ENCODE measurements around the gene LMBRD2. TPM values are rescaled to one million over a fixed set of nuclear protein-coding genes. Genes with fewer than 3 reads are reported as not detected.

Gene LMBRD2
- total and polyA plus RNA-seq, 2 experiments from 2014 or later: 4.4 to 6.2 TPM

- H3K36me3 ChIP-seq (ENCODE audit: insufficient read depth): peaks cover 37% of the 10 kb centered on the region
- no peak overlapping the region for H2AFZ ChIP-seq
- H3K4me1 ChIP-seq (ENCODE audit: insufficient read depth): no peaks in the 10 kb centered on the region
- H3K27me3 Mint-ChIP-seq (ENCODE audit: insufficient read depth, low read depth, poor library complexity): no peaks in the 10 kb centered on the region
- H3K4me3 ChIP-seq: no peak overlapping the region
- H3K79me2 ChIP-seq (replicated peaks; ENCODE audit: insufficient read depth): no peaks in the 10 kb centered on the region
- no peaks in the 10 kb centered on the region for H3K27me3 ChIP-seq (ENCODE audit: insufficient read depth)
- H3K36me3 Mint-ChIP-seq (ENCODE audit: low read depth): peaks cover 85% of the 10 kb centered on the region
- H3K9me2 ChIP-seq (ENCODE audit: insufficient read depth): no peaks in the 10 kb centered on the region
- no peak overlapping the region for H3K4me3 Mint-ChIP-seq
- no peak for ATAC-seq
- H3F3A ChIP-seq (replicated peaks; ENCODE audit: low read depth): no peaks in the 10 kb centered on the region
- no peak for TF ChIP-seq ETS1 (IDR thresholded peaks at IDR 0.05)
- TF ChIP-seq STAT1 (IDR thresholded peaks at IDR 0.05; ENCODE audit: unreplicated experiment): no peak
- no peak for TF ChIP-seq POLR2AphosphoS5 (IDR thresholded peaks at IDR 0.05; ENCODE audit: low read depth)
- no peak overlapping the region for H3K4me2 ChIP-seq
- no peak overlapping the region for H3K27ac ChIP-seq (ENCODE audit: low read depth)
- H4K20me1 ChIP-seq (replicated peaks; ENCODE audit: insufficient read depth): no peaks in the 10 kb centered on the region
- H3K9me3 Mint-ChIP-seq: peaks cover under 1% of the 10 kb centered on the region; the same call in 2 of the 3 replicates
- H3K27ac Mint-ChIP-seq: no peak overlapping the region
- DNase-seq (ENCODE audit: low spot score): no peak
- no peaks in the 10 kb centered on the region for H3K4me1 Mint-ChIP-seq
These were observed 29.1 kb upstream of the LMBRD2 start for GRCh38 chr5:36180556-36181350.

DNA sequence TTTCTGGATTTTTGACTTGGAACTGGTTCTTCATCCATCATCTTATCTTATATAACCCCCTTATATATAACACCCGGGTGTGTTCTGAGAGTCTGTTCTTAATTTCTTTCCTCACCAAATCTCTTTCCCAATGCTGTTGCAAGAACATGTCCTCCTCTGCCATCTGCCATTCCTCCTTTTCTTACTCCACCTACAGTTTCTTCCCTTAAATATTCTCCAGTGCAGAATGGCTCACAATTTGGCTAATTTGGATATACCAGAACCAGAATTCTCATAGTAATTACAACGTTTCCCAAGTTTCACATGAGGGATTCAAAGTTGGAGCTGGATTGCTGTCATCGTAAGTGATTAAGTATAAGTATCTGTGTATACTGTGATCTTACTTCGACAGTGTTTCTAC is 28.3 kb upstream of the LMBRD2 start:
- Histone ChIP-seq H3K4me1 (ENCODE audit: insufficient read depth) (no peaks in the 10 kb centered on the region), H3K4me2 (no peak overlapping the region), H3K27me3 (ENCODE audit: insufficient read depth) (no peaks in the 10 kb centered on the region), H3K27ac (ENCODE audit: low read depth) (no peak overlapping the region), H3K36me3 (ENCODE audit: insufficient read depth) (peaks cover 37% of the 10 kb centered on the region), H3K79me2 (replicated peaks; ENCODE audit: insufficient read depth) (no peaks in the 10 kb centered on the region), H4K20me1 (replicated peaks; ENCODE audit: insufficient read depth) (no peaks in the 10 kb centered on the region), H3K9me2 (ENCODE audit: insufficient read depth) (no peaks in the 10 kb centered on the region), H3F3A (replicated peaks; ENCODE audit: low read depth) (no peaks in the 10 kb centered on the region), H3K4me3 (no peak overlapping the region), H2AFZ (no peak overlapping the region)
- no peak for TF ChIP-seq CREB1 (CRISPR knock-in tag; IDR thresholded peaks at IDR 0.05; ENCODE audit: low read depth)
- no peak for TF ChIP-seq ETS1 (IDR thresholded peaks at IDR 0.05)
- no peak for TF ChIP-seq EZH2phosphoT487 (IDR thresholded peaks at IDR 0.05; ENCODE audit: unreplicated experiment)
- TF ChIP-seq CTCF (conservative IDR thresholded peaks at IDR 0.05; ENCODE audit: low read depth in 2 of 2): no peak
- TF ChIP-seq, protein P1, sequence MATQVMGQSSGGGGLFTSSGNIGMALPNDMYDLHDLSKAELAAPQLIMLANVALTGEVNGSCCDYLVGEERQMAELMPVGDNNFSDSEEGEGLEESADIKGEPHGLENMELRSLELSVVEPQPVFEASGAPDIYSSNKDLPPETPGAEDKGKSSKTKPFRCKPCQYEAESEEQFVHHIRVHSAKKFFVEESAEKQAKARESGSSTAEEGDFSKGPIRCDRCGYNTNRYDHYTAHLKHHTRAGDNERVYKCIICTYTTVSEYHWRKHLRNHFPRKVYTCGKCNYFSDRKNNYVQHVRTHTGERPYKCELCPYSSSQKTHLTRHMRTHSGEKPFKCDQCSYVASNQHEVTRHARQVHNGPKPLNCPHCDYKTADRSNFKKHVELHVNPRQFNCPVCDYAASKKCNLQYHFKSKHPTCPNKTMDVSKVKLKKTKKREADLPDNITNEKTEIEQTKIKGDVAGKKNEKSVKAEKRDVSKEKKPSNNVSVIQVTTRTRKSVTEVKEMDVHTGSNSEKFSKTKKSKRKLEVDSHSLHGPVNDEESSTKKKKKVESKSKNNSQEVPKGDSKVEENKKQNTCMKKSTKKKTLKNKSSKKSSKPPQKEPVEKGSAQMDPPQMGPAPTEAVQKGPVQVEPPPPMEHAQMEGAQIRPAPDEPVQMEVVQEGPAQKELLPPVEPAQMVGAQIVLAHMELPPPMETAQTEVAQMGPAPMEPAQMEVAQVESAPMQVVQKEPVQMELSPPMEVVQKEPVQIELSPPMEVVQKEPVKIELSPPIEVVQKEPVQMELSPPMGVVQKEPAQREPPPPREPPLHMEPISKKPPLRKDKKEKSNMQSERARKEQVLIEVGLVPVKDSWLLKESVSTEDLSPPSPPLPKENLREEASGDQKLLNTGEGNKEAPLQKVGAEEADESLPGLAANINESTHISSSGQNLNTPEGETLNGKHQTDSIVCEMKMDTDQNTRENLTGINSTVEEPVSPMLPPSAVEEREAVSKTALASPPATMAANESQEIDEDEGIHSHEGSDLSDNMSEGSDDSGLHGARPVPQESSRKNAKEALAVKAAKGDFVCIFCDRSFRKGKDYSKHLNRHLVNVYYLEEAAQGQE (IDR thresholded peaks at IDR 0.05; ENCODE audit: unreplicated experiment): no peak
- no peak for ATAC-seq
- no peaks in the 10 kb centered on the region for H3K27me3 Mint-ChIP-seq (ENCODE audit: insufficient read depth, low read depth, poor library complexity)
- H3K4me3 Mint-ChIP-seq: no peak overlapping the region
- no peaks in the 10 kb centered on the region; the same call in 1 of the 3 replicates for H3K9me3 Mint-ChIP-seq
- peaks cover 82% of the 10 kb centered on the region for H3K36me3 Mint-ChIP-seq (ENCODE audit: low read depth)
- DNase-seq (ENCODE audit: low spot score): no peak
- no peak overlapping the region for H3K27ac Mint-ChIP-seq
- H3K4me1 Mint-ChIP-seq: no peaks in the 10 kb centered on the region
